IMR-90 (cell line): Measurements from ENCODE around the gene COL4A1.

Experiments used
- BHLHE40 ChIP-seq: fragments of 150-350 bp; IDR thresholded peaks from 2 replicates; pipeline ENCODE4 v1.6.1; 2016; ENCODE audit warnings: mild to moderate bottlenecking, low read depth, low read length
- CEBPB ChIP-seq: IDR thresholded peaks from 2 replicates; pipeline ENCODE4 v1.6.1; 2012; ENCODE audit warnings: low read depth, low read length, improper control_type of control experiment
- CTCF ChIP-seq: conservative IDR thresholded peaks from 2 replicates; pipeline ENCODE4 v1.5.1; 2012; ENCODE audit warnings: mild to moderate bottlenecking, low read depth, low read length, improper control_type of control experiment
- FOS ChIP-seq: fragments of 150-350 bp; IDR thresholded peaks from 2 replicates; pipeline ENCODE4 v1.6.1; 2016; ENCODE audit warnings: low read depth, low read length
- MAZ ChIP-seq: IDR thresholded peaks from 2 replicates; pipeline ENCODE4 v1.6.1; 2012; ENCODE audit warnings: low read depth, mild to moderate bottlenecking, low read length, improper control_type of control experiment, moderate library complexity, borderline replicate concordance
- NFE2L2 ChIP-seq: fragments of 150-350 bp; IDR thresholded peaks from 2 replicates; pipeline ENCODE4 v1.6.1; 2016; ENCODE audit warnings: low read depth, mild to moderate bottlenecking, low read length
- POLR2A ChIP-seq: IDR thresholded peaks from 2 replicates; pipeline ENCODE4 v1.6.1; 2012; ENCODE audit warnings: mild to moderate bottlenecking, low read depth, low read length
- RCOR1 ChIP-seq: IDR thresholded peaks from 2 replicates; pipeline ENCODE4 v1.6.1; 2012; ENCODE audit warnings: mild to moderate bottlenecking, low read length, improper control_type of control experiment; ENCODE audit not compliant: insufficient replicate concordance
- RFX5 ChIP-seq: IDR thresholded peaks from 2 replicates; pipeline ENCODE4 v1.8.0; 2012; ENCODE audit warnings: low read depth, mild to moderate bottlenecking, low read length, moderate library complexity
- SMC3 ChIP-seq: fragments of 150-350 bp; IDR thresholded peaks from 2 replicates; pipeline ENCODE4 v1.6.1; 2016; ENCODE audit warnings: low read depth, mild to moderate bottlenecking, antibody characterized with exemption, low read length, moderate library complexity
- TF ChIP-seq, protein P1 (sequence below): fragments of 150-350 bp; IDR thresholded peaks from 2 replicates; pipeline ENCODE4 v1.6.1; 2017; ENCODE audit warnings: mild to moderate bottlenecking, antibody characterized with exemption, low read length, low read depth
- TF ChIP-seq, protein P2 (sequence below): fragments of 150-350 bp; IDR thresholded peaks from 2 replicates; pipeline ENCODE4 v1.6.1; 2016; ENCODE audit warnings: low read depth, mild to moderate bottlenecking, low read length, moderate library complexity, borderline replicate concordance

GRCh38 chr13:110290826-110291225, 16.1 kb downstream of the COL4A1 start:
- no peak for TF ChIP-seq CTCF
- TF ChIP-seq POLR2A: no peak
- TF ChIP-seq NFE2L2: no peak
- TF ChIP-seq RCOR1: no peak
- TF ChIP-seq RFX5: no peak
- no peak for TF ChIP-seq BHLHE40
- TF ChIP-seq CEBPB: no peak
- no peak for TF ChIP-seq MAZ
- TF ChIP-seq FOS: no peak
- TF ChIP-seq, protein P1, sequence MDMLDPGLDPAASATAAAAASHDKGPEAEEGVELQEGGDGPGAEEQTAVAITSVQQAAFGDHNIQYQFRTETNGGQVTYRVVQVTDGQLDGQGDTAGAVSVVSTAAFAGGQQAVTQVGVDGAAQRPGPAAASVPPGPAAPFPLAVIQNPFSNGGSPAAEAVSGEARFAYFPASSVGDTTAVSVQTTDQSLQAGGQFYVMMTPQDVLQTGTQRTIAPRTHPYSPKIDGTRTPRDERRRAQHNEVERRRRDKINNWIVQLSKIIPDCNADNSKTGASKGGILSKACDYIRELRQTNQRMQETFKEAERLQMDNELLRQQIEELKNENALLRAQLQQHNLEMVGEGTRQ: no peak
- TF ChIP-seq, protein P2, sequence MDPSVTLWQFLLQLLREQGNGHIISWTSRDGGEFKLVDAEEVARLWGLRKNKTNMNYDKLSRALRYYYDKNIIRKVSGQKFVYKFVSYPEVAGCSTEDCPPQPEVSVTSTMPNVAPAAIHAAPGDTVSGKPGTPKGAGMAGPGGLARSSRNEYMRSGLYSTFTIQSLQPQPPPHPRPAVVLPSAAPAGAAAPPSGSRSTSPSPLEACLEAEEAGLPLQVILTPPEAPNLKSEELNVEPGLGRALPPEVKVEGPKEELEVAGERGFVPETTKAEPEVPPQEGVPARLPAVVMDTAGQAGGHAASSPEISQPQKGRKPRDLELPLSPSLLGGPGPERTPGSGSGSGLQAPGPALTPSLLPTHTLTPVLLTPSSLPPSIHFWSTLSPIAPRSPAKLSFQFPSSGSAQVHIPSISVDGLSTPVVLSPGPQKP: no peak
- TF ChIP-seq SMC3: no peak
